Muscle layer of duodenum (tissue), 2 donors: ENCODE data around the gene NAT14.
"Not testable (repeated sequence)": the region's sequence is repeated elsewhere in the genome, so short reads cannot be mapped to it uniquely, and the experiment has no call there.

Source experiments
- H3K27ac ChIP-seq: one replicate; pipeline ENCODE4 v1.7.0; 2013; ENCODE audit warnings: mild to moderate bottlenecking, low read length
- H3K27me3 ChIP-seq: one replicate; pipeline ENCODE4 v1.7.0; 2013; ENCODE audit warnings: low read depth, mild to moderate bottlenecking, control low read depth, low read length
- H3K36me3 ChIP-seq, 2 donors: one replicate each; pipeline ENCODE4 v1.7.0; 2013; ENCODE audit warnings: low read length in 2 of 2, control low read depth in 1 of 2, mild to moderate bottlenecking in 1 of 2; ENCODE audit not compliant: insufficient read depth in 2 of 2, control insufficient read depth in 1 of 2
- H3K4me1 ChIP-seq, 2 donors: one replicate each; pipeline ENCODE4 v1.7.0; 2013; ENCODE audit warnings: low read length in 2 of 2, mild to moderate bottlenecking in 2 of 2, control low read depth in 1 of 2, moderate library complexity in 1 of 2; ENCODE audit not compliant: insufficient read depth in 2 of 2, control insufficient read depth in 1 of 2
- H3K4me3 ChIP-seq, 2 donors: one replicate each; pipeline ENCODE4 v1.7.0; 2013; ENCODE audit warnings: low read length in 2 of 2, low read depth in 1 of 2, mild to moderate bottlenecking in 1 of 2
- H3K9me3 ChIP-seq, 2 donors: one replicate each; pipeline ENCODE4 v1.7.0; 2013; ENCODE audit warnings: low read length in 2 of 2, control low read depth in 1 of 2, mild to moderate bottlenecking in 1 of 2; ENCODE audit not compliant: control insufficient read depth in 1 of 2
- donor health status: healthy.

Gene NAT14

GRCh38 chr19:55491546-55492360 lies 6.8 kb downstream of the NAT14 start:
- Histone ChIP-seq H3K4me1 (peaks cover 0 to 66% of the 10 kb centered on the region in 2 donors), H3K9me3 (no peaks in the 10 kb centered on the region), H3K4me3 (no peak overlapping the region), H3K27me3 (no peaks in the 10 kb centered on the region), H3K36me3 (no peaks in the 10 kb centered on the region), H3K27ac (no peak overlapping the region)

GRCh38 chr19:55492362-55492944 lies 7.5 kb downstream of the NAT14 start:
- H3K27ac ChIP-seq: no peak overlapping the region

GRCh38 chr19:55493052-55493644 lies 8.2 kb downstream of the NAT14 start:
- Histone ChIP-seq H3K4me3 (peak overlapping the region in 1 of 2 donors; percentile 40), H3K36me3 (no peaks in the 10 kb centered on the region), H3K27ac (no peak overlapping the region), H3K27me3 (no peaks in the 10 kb centered on the region), H3K4me1 (peaks cover 0 to 54% of the 10 kb centered on the region in 2 donors), H3K9me3 (no peaks in the 10 kb centered on the region)

More at GRCh38 chr19:55492362-55492944, 7.5 kb downstream of the NAT14 start:
- Histone ChIP-seq H3K4me3 (no peak overlapping the region), H3K36me3 (no peaks in the 10 kb centered on the region), H3K4me1 (peaks cover 0 to 59% of the 10 kb centered on the region in 2 donors), H3K27me3 (no peaks in the 10 kb centered on the region), H3K9me3 (no peaks in the 10 kb centered on the region)

GRCh38 chr19:55493645-55494171 lies 8.7 kb downstream of the NAT14 start:
- H3K4me3 ChIP-seq: peak overlapping the region in 1 of 2 donors; percentile 61
- H3K4me1 ChIP-seq: peaks cover 0 to 51% of the 10 kb centered on the region in 2 donors
- H3K27me3 ChIP-seq: no peaks in the 10 kb centered on the region
- H3K9me3 ChIP-seq: no peaks in the 10 kb centered on the region
- H3K27ac ChIP-seq: no peak overlapping the region
- peaks cover 0 to 2% of the 10 kb centered on the region in 2 donors for H3K36me3 ChIP-seq

GRCh38 chr19:55494172-55494761 lies 9.3 kb downstream of the NAT14 start:
- Histone ChIP-seq H3K9me3 (no peaks in the 10 kb centered on the region), H3K4me3 (peak overlapping the region in 1 of 2 donors; percentile 61), H3K27me3 (no peaks in the 10 kb centered on the region), H3K36me3 (peaks cover 0 to 7% of the 10 kb centered on the region in 2 donors), H3K4me1 (peaks cover 0 to 46% of the 10 kb centered on the region in 2 donors), H3K27ac (no peak overlapping the region)

GRCh38 chr19:55495646-55496349 lies 10.8 kb downstream of the NAT14 start:
- Histone ChIP-seq H3K27me3 (no peaks in the 10 kb centered on the region), H3K27ac (no peak overlapping the region), H3K36me3 (peaks cover 0 to 19% of the 10 kb centered on the region in 2 donors), H3K4me1 (peaks cover 0 to 31% of the 10 kb centered on the region in 2 donors), H3K4me3 (no peak overlapping the region), H3K9me3 (no peaks in the 10 kb centered on the region)

GRCh38 chr19:55496820-55497219 lies 11.8 kb downstream of the NAT14 start:
- not testable (repeated sequence) for H3K27me3 ChIP-seq, H3K27ac ChIP-seq, H3K9me3 ChIP-seq, H3K4me3 ChIP-seq
- Histone ChIP-seq H3K4me1 (peaks cover 0 to 21% of the 10 kb centered on the region in 2 donors), H3K36me3 (peaks cover 0 to 29% of the 10 kb centered on the region in 2 donors)

GRCh38 chr19:55497763-55498162 lies 12.8 kb downstream of the NAT14 start:
- peaks cover 0 to 34% of the 10 kb centered on the region in 2 donors for H3K36me3 ChIP-seq
- no peak overlapping the region for H3K4me3 ChIP-seq
- no peaks in the 10 kb centered on the region for H3K9me3 ChIP-seq

GRCh38 chr19:55498246-55498840 lies 13.4 kb downstream of the NAT14 start:
- H3K4me3 ChIP-seq: no peak overlapping the region
- H3K9me3 ChIP-seq: no peaks in the 10 kb centered on the region
- H3K36me3 ChIP-seq: peaks cover 0 to 34% of the 10 kb centered on the region in 2 donors
- H3K4me1 ChIP-seq: peaks cover 0 to 8% of the 10 kb centered on the region in 2 donors
- no peaks in the 10 kb centered on the region for H3K27me3 ChIP-seq
- no peak overlapping the region for H3K27ac ChIP-seq

More at GRCh38 chr19:55497763-55498162, 12.8 kb downstream of the NAT14 start:
- no peak overlapping the region for H3K27ac ChIP-seq
- no peaks in the 10 kb centered on the region for H3K27me3 ChIP-seq
- H3K4me1 ChIP-seq: peaks cover 0 to 12% of the 10 kb centered on the region in 2 donors

- H3K36me3 ChIP-seq: peaks cover 0 to 38% of the 10 kb centered on the region in 2 donors
- H3K27me3 ChIP-seq: no peaks in the 10 kb centered on the region
- peaks cover 0 to 9% of the 10 kb centered on the region in 2 donors for H3K4me1 ChIP-seq
- H3K27ac ChIP-seq: no peak overlapping the region
- H3K9me3 ChIP-seq: no peaks in the 10 kb centered on the region
- H3K4me3 ChIP-seq: no peak overlapping the region
Measured at GRCh38 chr19:55500368-55500952, 15.5 kb downstream of the NAT14 start.
